ENCODE measurements around the gene AQP12A.
"Not testable (repeated sequence)": the region's sequence is repeated elsewhere in the genome, so short reads cannot be mapped to it uniquely, and the experiment has no call there.

Gene AQP12A

GRCh38 chr2:240670950-240671349, 20.7 kb upstream of the AQP12A start:
- Mint-ChIP-seq H3K36me3 (ENCODE audit: insufficient read depth) (no peaks in the 10 kb centered on the region), H3K9me3 (no peaks in the 10 kb centered on the region), H3K4me1 (no peaks in the 10 kb centered on the region), H3K27ac (ENCODE audit: low read depth) (no peak overlapping the region), H3K27me3 (peaks cover 27% of the 10 kb centered on the region), H3K4me3 (no peak overlapping the region)
- ATAC-seq (replicated peaks; ENCODE audit: extremely low read depth, poor library complexity, severe bottlenecking) (no peak), DNase-seq (ENCODE audit: low spot score in 2 of 2) (no peak)

- DNase-seq (ENCODE audit: low spot score in 2 of 2) (no peak), ATAC-seq (replicated peaks; ENCODE audit: extremely low read depth, poor library complexity, severe bottlenecking) (no peak)
- Mint-ChIP-seq H3K36me3 (ENCODE audit: insufficient read depth) (no peaks in the 10 kb centered on the region), H3K4me1 (no peaks in the 10 kb centered on the region), H3K4me3 (no peak overlapping the region), H3K27ac (ENCODE audit: low read depth) (no peak overlapping the region), H3K9me3 (no peaks in the 10 kb centered on the region), H3K27me3 (peaks cover 14% of the 10 kb centered on the region)
Measured at GRCh38 chr2:240672076-240672700, 19.5 kb upstream of the AQP12A start.

- no peak for ATAC-seq (replicated peaks; ENCODE audit: extremely low read depth, poor library complexity, severe bottlenecking)
Measured at GRCh38 chr2:240672701-240673190, 18.9 kb upstream of the AQP12A start.

GRCh38 chr2:240674461-240675184, 17.0 kb upstream of the AQP12A start:
- H3K9me3 Mint-ChIP-seq; DNase-seq (ENCODE audit: low spot score in 2 of 2); ATAC-seq (replicated peaks; ENCODE audit: extremely low read depth, poor library complexity, severe bottlenecking); H3K4me1 Mint-ChIP-seq; H3K4me3 Mint-ChIP-seq; H3K27me3 Mint-ChIP-seq; H3K36me3 Mint-ChIP-seq (ENCODE audit: insufficient read depth): not testable (repeated sequence)
- H3K27ac Mint-ChIP-seq (ENCODE audit: low read depth) = peak overlapping the region; percentile 39

More at GRCh38 chr2:240672701-240673190, 18.9 kb upstream of the AQP12A start:
- Mint-ChIP-seq H3K4me1 (no peaks in the 10 kb centered on the region), H3K9me3 (no peaks in the 10 kb centered on the region), H3K4me3 (no peak overlapping the region), H3K27me3 (peaks cover 10% of the 10 kb centered on the region), H3K36me3 (ENCODE audit: insufficient read depth) (no peaks in the 10 kb centered on the region), H3K27ac (ENCODE audit: low read depth) (no peak overlapping the region)
- DNase-seq (ENCODE audit: low spot score in 2 of 2) = no peak

GRCh38 chr2:240675345-240675744, 16.3 kb upstream of the AQP12A start:
- not testable (repeated sequence) for ATAC-seq (replicated peaks; ENCODE audit: extremely low read depth, poor library complexity, severe bottlenecking); H3K27me3 Mint-ChIP-seq; H3K27ac Mint-ChIP-seq (ENCODE audit: low read depth); DNase-seq (ENCODE audit: low spot score in 2 of 2); H3K36me3 Mint-ChIP-seq (ENCODE audit: insufficient read depth); H3K4me1 Mint-ChIP-seq; H3K9me3 Mint-ChIP-seq; H3K4me3 Mint-ChIP-seq

GRCh38 chr2:240678043-240678442, 13.6 kb upstream of the AQP12A start:
- not testable (repeated sequence) for H3K36me3 Mint-ChIP-seq (ENCODE audit: insufficient read depth); H3K9me3 Mint-ChIP-seq; H3K27ac Mint-ChIP-seq (ENCODE audit: low read depth); H3K4me3 Mint-ChIP-seq; DNase-seq (ENCODE audit: low spot score in 2 of 2); ATAC-seq (replicated peaks; ENCODE audit: extremely low read depth, poor library complexity, severe bottlenecking); H3K27me3 Mint-ChIP-seq; H3K4me1 Mint-ChIP-seq

GRCh38 chr2:240678909-240679308, 12.8 kb upstream of the AQP12A start:
- H3K4me1 Mint-ChIP-seq; DNase-seq (ENCODE audit: low spot score in 2 of 2); ATAC-seq (replicated peaks; ENCODE audit: extremely low read depth, poor library complexity, severe bottlenecking); H3K36me3 Mint-ChIP-seq (ENCODE audit: insufficient read depth); H3K9me3 Mint-ChIP-seq; H3K27ac Mint-ChIP-seq (ENCODE audit: low read depth); H3K27me3 Mint-ChIP-seq; H3K4me3 Mint-ChIP-seq: not testable (repeated sequence)

- H3K9me3 Mint-ChIP-seq; H3K4me3 Mint-ChIP-seq; DNase-seq (ENCODE audit: low spot score in 2 of 2); H3K36me3 Mint-ChIP-seq (ENCODE audit: insufficient read depth); H3K27me3 Mint-ChIP-seq; H3K27ac Mint-ChIP-seq (ENCODE audit: low read depth); ATAC-seq (replicated peaks; ENCODE audit: extremely low read depth, poor library complexity, severe bottlenecking); H3K4me1 Mint-ChIP-seq: not testable (repeated sequence)
Measured at GRCh38 chr2:240680185-240680584, 11.5 kb upstream of the AQP12A start.

- DNase-seq (ENCODE audit: low spot score in 2 of 2); ATAC-seq (replicated peaks; ENCODE audit: extremely low read depth, poor library complexity, severe bottlenecking); H3K27me3 Mint-ChIP-seq; H3K9me3 Mint-ChIP-seq; H3K36me3 Mint-ChIP-seq (ENCODE audit: insufficient read depth): not testable (repeated sequence)
- H3K4me3 Mint-ChIP-seq = peak within 1 kb of the TSS; percentile 62
- H3K4me1 Mint-ChIP-seq = peaks cover 16% of the 10 kb centered on the region
- peak within 1 kb of the TSS; percentile 80 for H3K27ac Mint-ChIP-seq (ENCODE audit: low read depth)
Measured at GRCh38 chr2:240682431-240683224, 9.0 kb upstream of the AQP12A start, which contains the start of gene AQP12B. TSS of gene AQP12B (minus strand) at chr2:240682885. CDS start at chr2:240682837, 48 bp downstream.

GRCh38 chr2:240683329-240683979, 8.2 kb upstream of the AQP12A start:
- Mint-ChIP-seq H3K4me3 (peak overlapping the region; percentile 62), H3K27ac (ENCODE audit: low read depth) (peak overlapping the region; percentile 80), H3K4me1 (peaks cover 16% of the 10 kb centered on the region)
- H3K36me3 Mint-ChIP-seq (ENCODE audit: insufficient read depth); DNase-seq (ENCODE audit: low spot score in 2 of 2); H3K27me3 Mint-ChIP-seq; ATAC-seq (replicated peaks; ENCODE audit: extremely low read depth, poor library complexity, severe bottlenecking); H3K9me3 Mint-ChIP-seq: not testable (repeated sequence)

GRCh38 chr2:240683980-240684728, 7.5 kb upstream of the AQP12A start:
- not testable (repeated sequence) for DNase-seq (ENCODE audit: low spot score in 2 of 2)
- H3K4me3 Mint-ChIP-seq = peak overlapping the region; percentile 62

More at GRCh38 chr2:240683980-240684728, 7.5 kb upstream of the AQP12A start:
- peak overlapping the region; percentile 80 for H3K27ac Mint-ChIP-seq (ENCODE audit: low read depth)
- peaks cover 16% of the 10 kb centered on the region for H3K4me1 Mint-ChIP-seq
- not testable (repeated sequence) for H3K36me3 Mint-ChIP-seq (ENCODE audit: insufficient read depth); H3K27me3 Mint-ChIP-seq; ATAC-seq (replicated peaks; ENCODE audit: extremely low read depth, poor library complexity, severe bottlenecking); H3K9me3 Mint-ChIP-seq
